Peyer's patch (tissue), 4 donors: ENCODE measurements around the gene DOCK1.

Source experiments
- POLR2A ChIP-seq, 2 donors: fragments of 450-650 bp; IDR thresholded peaks; one replicate each; pipeline ENCODE4 v1.5.1; 2017; ENCODE audit warnings: antibody characterized with exemption in 2 of 2, mild to moderate bottlenecking in 2 of 2, moderate library complexity in 2 of 2
- TF ChIP-seq, protein P1 (sequence below), 6 experiments: fragments of 450-650 bp in 4 of 6; fragments of 200-600 bp in 2 of 6; sonication (generic) in 1 of 6; IDR thresholded peaks; one replicate each; pipeline ENCODE4 v1.5.1; 2017 to 2019; ENCODE audit warnings: antibody characterized with exemption in 6 of 6, mild to moderate bottlenecking in 3 of 6, moderate library complexity in 1 of 6

DNA sequence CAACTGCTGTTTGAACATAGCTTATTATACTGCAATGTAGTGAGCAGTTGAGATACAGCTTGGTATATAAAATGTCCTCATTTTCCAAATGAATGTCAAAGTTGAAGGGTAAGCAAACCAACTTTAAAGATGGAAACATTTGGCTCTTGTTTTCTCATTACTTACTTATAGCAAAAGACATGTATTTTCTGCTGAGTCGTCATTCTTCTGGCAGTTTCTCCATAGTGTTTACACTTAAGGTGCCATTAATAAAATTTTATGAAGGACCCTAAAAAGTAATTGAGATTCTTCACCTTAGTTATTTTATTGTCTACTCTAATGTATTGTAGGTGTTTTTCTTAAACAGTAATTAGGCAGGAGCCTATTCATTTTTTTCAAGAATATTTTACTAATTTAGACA, 222.6 kb downstream of the DOCK1 start:
- no peak for TF ChIP-seq POLR2A (IDR thresholded peaks at IDR 0.05)
- TF ChIP-seq, protein P1, sequence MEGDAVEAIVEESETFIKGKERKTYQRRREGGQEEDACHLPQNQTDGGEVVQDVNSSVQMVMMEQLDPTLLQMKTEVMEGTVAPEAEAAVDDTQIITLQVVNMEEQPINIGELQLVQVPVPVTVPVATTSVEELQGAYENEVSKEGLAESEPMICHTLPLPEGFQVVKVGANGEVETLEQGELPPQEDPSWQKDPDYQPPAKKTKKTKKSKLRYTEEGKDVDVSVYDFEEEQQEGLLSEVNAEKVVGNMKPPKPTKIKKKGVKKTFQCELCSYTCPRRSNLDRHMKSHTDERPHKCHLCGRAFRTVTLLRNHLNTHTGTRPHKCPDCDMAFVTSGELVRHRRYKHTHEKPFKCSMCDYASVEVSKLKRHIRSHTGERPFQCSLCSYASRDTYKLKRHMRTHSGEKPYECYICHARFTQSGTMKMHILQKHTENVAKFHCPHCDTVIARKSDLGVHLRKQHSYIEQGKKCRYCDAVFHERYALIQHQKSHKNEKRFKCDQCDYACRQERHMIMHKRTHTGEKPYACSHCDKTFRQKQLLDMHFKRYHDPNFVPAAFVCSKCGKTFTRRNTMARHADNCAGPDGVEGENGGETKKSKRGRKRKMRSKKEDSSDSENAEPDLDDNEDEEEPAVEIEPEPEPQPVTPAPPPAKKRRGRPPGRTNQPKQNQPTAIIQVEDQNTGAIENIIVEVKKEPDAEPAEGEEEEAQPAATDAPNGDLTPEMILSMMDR (IDR thresholded peaks at IDR 0.05), result no peak
